GM20431 (cell line): Measurements from ENCODE around the gene GALM.
"Not testable (repeated sequence)": the region's sequence is repeated elsewhere in the genome, so short reads cannot be mapped to it uniquely, and the experiment has no call there.

Experiments
- in situ Hi-C: fragments of 300-500 bp; cut with MseI, MboI; formaldehyde crosslinking; loops from one replicate; pipeline ENCODE4 v1.15.0; 2020; ENCODE audit warnings: low sequenced_read_pairs; ENCODE audit not compliant: unreplicated experiment

The GALM gene

GRCh38 chr2:38706846-38707345, 41.0 kb downstream of the GALM start:
- in situ Hi-C loops: no loop called here

DNA sequence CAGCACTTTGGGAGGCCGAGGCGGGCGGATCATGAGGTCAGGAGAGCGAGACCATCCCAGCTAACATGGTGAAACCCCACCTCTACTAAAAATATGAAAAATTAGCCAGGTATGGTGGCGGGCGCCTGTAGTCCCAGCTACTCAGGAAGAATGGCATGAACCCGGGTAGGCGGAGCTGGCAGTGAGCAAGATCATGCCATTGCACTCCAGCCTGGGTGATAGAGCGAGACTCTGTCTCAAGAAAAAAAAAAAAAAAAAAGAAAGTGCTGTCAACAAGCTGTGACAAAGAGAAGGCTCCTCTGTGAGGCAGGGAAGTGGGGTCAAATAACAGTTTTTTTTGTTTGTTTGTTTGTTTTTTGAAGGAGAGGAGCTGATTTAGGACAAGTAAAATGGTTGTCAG, 42.6 kb downstream of the GALM start:
- in situ Hi-C loops: not testable (repeated sequence)

GRCh38 chr2:38708900-38709566, 43.1 kb downstream of the GALM start:
- in situ Hi-C loops: no loop called here

DNA sequence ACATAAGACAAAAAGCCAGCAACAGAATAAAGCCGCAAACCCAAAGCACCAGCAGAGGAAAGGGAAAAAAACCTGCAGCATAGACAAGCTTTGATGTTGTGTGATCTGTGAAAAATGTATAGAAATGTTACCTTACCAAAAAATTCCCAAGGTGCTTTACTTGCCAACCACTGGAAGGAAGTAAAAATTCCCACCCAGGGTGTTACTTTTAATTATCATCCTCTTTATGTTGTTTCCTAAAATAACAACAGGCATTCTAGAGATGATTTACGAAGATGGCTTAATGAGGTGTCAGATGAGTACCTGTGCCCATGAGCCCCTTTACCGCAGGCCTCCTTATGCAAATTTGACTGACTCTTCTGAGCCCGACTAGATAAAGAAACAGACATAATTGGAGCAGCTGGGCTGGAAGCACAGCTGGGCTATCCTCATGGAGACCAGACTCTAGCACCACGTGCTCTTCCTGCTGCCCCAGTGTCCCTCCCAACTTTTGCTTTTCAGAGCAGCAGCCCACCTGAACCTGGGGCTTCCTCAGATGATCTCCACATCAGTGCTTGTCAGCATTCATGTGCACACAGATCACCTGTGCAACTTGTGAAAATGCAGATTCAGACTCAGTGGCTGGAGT, 43.8 kb downstream of the GALM start:
- in situ Hi-C loops: no loop called here

- in situ Hi-C loops: no loop called here
Observed at GRCh38 chr2:38711558-38711957, 45.6 kb downstream of the GALM start.

GRCh38 chr2:38712413-38712812, 46.5 kb downstream of the GALM start:
- in situ Hi-C loops: no loop called here

GRCh38 chr2:38712871-38713270, 47.0 kb downstream of the GALM start:
- in situ Hi-C loops: no loop called here

GRCh38 chr2:38713338-38713737, 47.4 kb downstream of the GALM start:
- in situ Hi-C loops: no loop called here

DNA sequence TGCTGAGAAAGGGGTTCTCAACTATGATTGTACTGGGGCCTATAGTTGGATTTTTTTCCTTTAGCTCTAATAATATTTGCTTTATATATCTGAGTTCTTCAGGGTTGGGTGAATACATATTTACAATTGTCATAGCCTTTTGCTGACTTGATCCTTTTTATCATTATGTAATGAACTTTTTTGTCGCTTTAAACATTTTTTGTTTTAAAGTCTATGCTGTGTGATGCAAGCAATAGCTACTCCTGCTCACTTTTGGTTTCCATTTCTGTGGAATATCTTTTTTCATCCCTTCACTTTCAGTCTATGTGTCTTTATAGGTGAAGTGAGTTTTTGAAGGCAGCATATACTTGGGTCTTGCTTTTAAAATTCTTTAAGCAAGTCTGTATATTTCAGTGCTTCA, 49.0 kb downstream of the GALM start:
- in situ Hi-C loops: not testable (repeated sequence)

DNA sequence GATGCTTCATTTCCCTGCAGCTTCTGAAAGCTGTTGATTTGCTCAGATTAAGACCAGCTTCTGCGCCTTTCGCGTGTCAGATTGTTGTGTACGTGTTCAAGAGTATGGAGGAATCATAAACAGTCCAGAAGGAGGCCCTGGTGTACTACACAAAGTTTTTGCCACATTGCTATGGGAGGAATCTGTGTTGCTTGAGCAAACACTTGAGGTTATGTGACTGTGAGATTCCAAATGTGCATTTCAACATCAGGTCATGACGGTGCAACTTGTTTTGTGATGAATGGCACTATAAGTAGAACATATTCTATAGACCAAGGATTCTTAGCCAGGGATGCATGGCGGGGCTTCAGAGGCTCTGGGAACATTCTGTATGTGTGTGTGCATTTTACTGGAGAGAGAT, 50.3 kb downstream of the GALM start:
- in situ Hi-C loops: no loop called here

DNA sequence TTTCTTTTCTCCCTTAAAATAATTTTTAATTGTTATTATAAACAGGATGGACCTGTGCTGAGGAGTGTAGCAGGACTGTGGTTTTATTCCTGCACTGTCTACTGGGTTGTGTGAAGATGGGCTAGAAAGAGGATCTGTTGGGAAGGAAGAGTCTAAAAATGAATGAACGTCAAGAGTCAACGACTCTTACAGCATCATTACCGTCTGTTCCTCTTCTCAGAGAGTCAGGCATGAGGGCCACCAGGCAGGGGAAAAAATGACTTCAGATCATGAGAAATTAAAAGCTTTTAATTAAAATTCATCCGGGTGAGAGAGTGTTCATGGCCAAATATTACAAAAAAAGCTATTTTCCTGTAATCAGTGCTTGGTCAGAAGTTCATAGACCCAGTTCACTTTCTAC, 52.7 kb downstream of the GALM start:
- in situ Hi-C loops: no loop called here

DNA sequence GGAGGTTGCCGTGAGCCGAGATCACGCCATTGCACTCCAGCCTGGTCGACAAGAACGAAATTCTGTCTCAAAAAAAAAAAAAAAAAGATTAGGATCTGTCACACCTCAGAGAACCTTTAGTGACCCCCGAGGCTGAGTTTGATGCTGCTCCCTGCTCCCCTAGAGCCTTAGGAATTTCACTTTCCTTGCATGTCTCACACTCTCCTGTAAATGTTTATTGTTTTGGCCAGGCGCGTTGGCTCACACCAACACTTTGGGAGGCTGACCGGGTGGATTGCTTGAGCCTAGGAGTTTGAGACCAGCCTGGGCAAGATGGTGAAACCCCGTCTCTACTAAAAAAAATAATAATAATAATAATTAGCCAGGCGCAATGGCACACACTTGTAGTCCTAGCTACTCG, 53.8 kb downstream of the GALM start:
- in situ Hi-C loops: no loop called here

- in situ Hi-C loops: no loop called here
Observed at GRCh38 chr2:38720613-38721241, 54.8 kb downstream of the GALM start.

- in situ Hi-C loops: no loop called here
Observed at GRCh38 chr2:38722271-38723061, 56.6 kb downstream of the GALM start.

GRCh38 chr2:38723173-38723572, 57.3 kb downstream of the GALM start:
- in situ Hi-C loops: no loop called here

DNA sequence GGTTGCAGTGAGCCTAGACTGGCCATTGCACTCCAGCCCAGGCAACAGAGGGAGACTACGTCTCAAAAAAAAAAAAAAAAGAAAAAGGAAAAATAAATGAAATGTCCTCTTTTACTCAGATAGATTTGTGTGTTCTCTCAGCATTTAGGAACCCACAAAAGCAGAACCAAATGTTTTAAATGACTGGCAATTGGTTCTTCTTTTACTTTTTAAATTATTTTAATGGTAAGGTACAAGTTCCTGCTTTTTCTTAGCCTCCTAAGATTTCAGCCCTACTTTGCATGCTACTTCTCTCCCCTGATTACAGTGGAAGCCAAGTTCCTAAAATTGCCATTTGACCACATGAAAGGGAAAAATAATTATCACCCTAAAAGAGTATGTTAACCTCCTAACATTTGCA, 61.7 kb downstream of the GALM start:
- in situ Hi-C loops: no loop called here

GRCh38 chr2:38728694-38729093, 62.8 kb downstream of the GALM start:
- in situ Hi-C loops: no loop called here

- in situ Hi-C loops: loop anchor here (10.0 kb wide), 1 partner anchor 146 kb away; no protein-coding TSS in a partner anchor
Observed at GRCh38 chr2:38731090-38731489, 65.2 kb downstream of the GALM start.

DNA sequence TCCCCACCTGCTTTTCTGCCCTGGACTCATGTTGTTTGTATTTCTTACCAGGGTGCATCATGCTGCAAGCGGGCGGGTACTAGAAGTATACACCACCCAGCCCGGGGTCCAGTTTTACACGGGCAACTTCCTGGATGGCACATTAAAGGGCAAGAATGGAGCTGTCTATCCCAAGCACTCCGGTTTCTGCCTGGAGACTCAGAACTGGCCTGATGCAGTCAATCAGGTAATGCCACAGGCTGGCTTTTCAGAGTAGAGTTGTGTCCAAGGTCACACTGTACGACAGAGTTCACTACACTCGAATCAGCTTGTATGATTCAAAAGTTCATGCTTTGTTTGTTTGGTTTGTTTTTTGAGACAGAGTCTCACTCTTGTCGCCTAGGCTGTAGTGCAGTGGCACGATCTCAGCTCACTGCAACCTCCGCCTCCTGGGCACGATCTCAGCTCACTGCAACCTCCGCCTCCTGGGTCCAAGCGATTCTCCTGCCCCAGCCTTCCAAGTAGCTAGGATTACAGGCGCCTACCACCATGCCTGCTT, 65.8 kb downstream of the GALM start:
- in situ Hi-C loops: loop anchor here (10.0 kb wide), 1 partner anchor 147 kb away; no protein-coding TSS in a partner anchor

- in situ Hi-C loops: loop anchor here (10.0 kb wide), 1 partner anchor 149 kb away; no protein-coding TSS in a partner anchor
Observed at GRCh38 chr2:38733300-38733971, 67.5 kb downstream of the GALM start.
